Osteoblast (primary cell): ENCODE measurements around the gene DYRK2. TPM values are rescaled to one million over a fixed set of nuclear protein-coding genes. Genes with fewer than 3 reads are reported as not detected.

Experiments used
- DNase-seq: peaks from one replicate; pipeline ENCODE4 v3.0.0; 2011; ENCODE audit warnings: low spot score, mixed read lengths; ENCODE audit not compliant: insufficient read length; ENCODE audit errors: missing footprints
- H2AFZ ChIP-seq: 2 replicates; pipeline ENCODE4 v1.6.0; 2011; ENCODE audit warnings: mild to moderate bottlenecking, low read length
- H3K27ac ChIP-seq: 2 replicates; pipeline ENCODE4 v1.5.1; 2011; ENCODE audit warnings: mild to moderate bottlenecking, low read depth, low read length, moderate library complexity
- H3K27me3 ChIP-seq: 2 replicates; pipeline ENCODE4 v1.6.0; 2012; ENCODE audit warnings: mild to moderate bottlenecking, control low read depth, inconsistent platforms, low read length, moderate library complexity; ENCODE audit not compliant: insufficient read depth
- H3K36me3 ChIP-seq: 2 replicates; pipeline ENCODE4 v1.5.1; 2011; ENCODE audit warnings: mild to moderate bottlenecking, low read length, control low read depth, moderate library complexity; ENCODE audit not compliant: insufficient read depth
- H3K4me1 ChIP-seq: 2 replicates; pipeline ENCODE4 v1.5.1; 2011; ENCODE audit warnings: mild to moderate bottlenecking, low read length, control low read depth, moderate library complexity; ENCODE audit not compliant: insufficient read depth
- H3K4me2 ChIP-seq: 2 replicates; pipeline ENCODE4 v1.6.0; 2011; ENCODE audit warnings: mild to moderate bottlenecking, low read length; ENCODE audit not compliant: insufficient read depth
- H3K4me3 ChIP-seq: fragments of 200-600 bp; sonication (generic); 3 replicates; pipeline ENCODE4 v1.5.1; 2012; ENCODE audit warnings: mild to moderate bottlenecking, low read length, inconsistent platforms; ENCODE audit not compliant: insufficient read depth
- H3K79me2 ChIP-seq: 2 replicates; pipeline ENCODE4 v1.6.0; 2012; ENCODE audit warnings: mild to moderate bottlenecking, low read length, control low read depth, inconsistent platforms; ENCODE audit not compliant: insufficient read depth
- H3K9me3 ChIP-seq: 2 replicates; pipeline ENCODE4 v1.5.1; 2011; ENCODE audit warnings: low read depth, low read length, control low read depth
- H4K20me1 ChIP-seq: 2 replicates; pipeline ENCODE4 v1.6.0; 2012; ENCODE audit warnings: mild to moderate bottlenecking, low read length, control low read depth; ENCODE audit not compliant: insufficient read depth
- CTCF ChIP-seq: IDR thresholded peaks from 2 replicates; pipeline ENCODE4 v1.5.1; 2011; ENCODE audit warnings: mild to moderate bottlenecking, low read depth, low read length, moderate library complexity; ENCODE audit errors: extremely low read depth
- total RNA-seq: library from RNA; depleted of rRNA; stranded (reverse); fragments of >200 nt; gene quantifications from 2 replicates; pipeline ENCODE4 v1.2.3, GENCODE V29; 2012

DYRK2 gene
- total RNA-seq, 1 donor: 43.4 TPM

GRCh38 chr12:67709367-67709954, 60.9 kb downstream of the DYRK2 start:
- no peak for DNase-seq
- Histone ChIP-seq H2AFZ (no peak overlapping the region), H3K27ac (no peak overlapping the region), H3K4me1 (peaks cover 23% of the 10 kb centered on the region), H3K27me3 (no peaks in the 10 kb centered on the region), H3K36me3 (no peaks in the 10 kb centered on the region), H3K4me2 (no peak overlapping the region), H3K79me2 (no peaks in the 10 kb centered on the region), H3K9me3 (no peaks in the 10 kb centered on the region), H3K4me3 (no peak overlapping the region), H4K20me1 (no peaks in the 10 kb centered on the region)
- TF ChIP-seq CTCF: no peak

- DNase-seq: peak; percentile 42
- peak overlapping the region; percentile 43 for H2AFZ ChIP-seq
- no peaks in the 10 kb centered on the region for H3K9me3 ChIP-seq
- H3K27me3 ChIP-seq: no peaks in the 10 kb centered on the region
- no peaks in the 10 kb centered on the region for H3K79me2 ChIP-seq
- TF ChIP-seq CTCF: no peak
- H3K36me3 ChIP-seq: no peaks in the 10 kb centered on the region
- H4K20me1 ChIP-seq: no peaks in the 10 kb centered on the region
- H3K4me1 ChIP-seq: peaks cover 16% of the 10 kb centered on the region
- H3K4me3 ChIP-seq: no peak overlapping the region
- H3K4me2 ChIP-seq: no peak overlapping the region
- H3K27ac ChIP-seq: no peak overlapping the region
Measured at GRCh38 chr12:67710582-67710981, 62.0 kb downstream of the DYRK2 start.

- no peak for DNase-seq
- no peak overlapping the region for H2AFZ ChIP-seq
- no peak overlapping the region for H3K27ac ChIP-seq
- H3K36me3 ChIP-seq: no peaks in the 10 kb centered on the region
- no peaks in the 10 kb centered on the region for H4K20me1 ChIP-seq
- no peaks in the 10 kb centered on the region for H3K79me2 ChIP-seq
- no peak overlapping the region for H3K4me3 ChIP-seq
- no peak for TF ChIP-seq CTCF
- H3K4me1 ChIP-seq: peaks cover 17% of the 10 kb centered on the region
- no peaks in the 10 kb centered on the region for H3K27me3 ChIP-seq
- no peak overlapping the region for H3K4me2 ChIP-seq
- H3K9me3 ChIP-seq: no peaks in the 10 kb centered on the region
Measured at GRCh38 chr12:67712011-67712410, 63.5 kb downstream of the DYRK2 start.

GRCh38 chr12:67714648-67715047, 66.1 kb downstream of the DYRK2 start:
- no peaks in the 10 kb centered on the region for H3K27me3 ChIP-seq
- no peak overlapping the region for H3K4me3 ChIP-seq
- no peak overlapping the region for H3K27ac ChIP-seq
- H3K79me2 ChIP-seq: no peaks in the 10 kb centered on the region
- H3K4me1 ChIP-seq: peaks cover 20% of the 10 kb centered on the region
- no peaks in the 10 kb centered on the region for H3K36me3 ChIP-seq
- no peak overlapping the region for H2AFZ ChIP-seq
- no peak overlapping the region for H3K4me2 ChIP-seq
- H4K20me1 ChIP-seq: no peaks in the 10 kb centered on the region
- H3K9me3 ChIP-seq: no peaks in the 10 kb centered on the region
- no peak for TF ChIP-seq CTCF
- no peak for DNase-seq
